NCI-H2107 treated with DMSO at 0.1 percent for 48 hours (cell line): Measurements from ENCODE around the gene USP22.
"Not testable (repeated sequence)": the region's sequence is repeated elsewhere in the genome, so short reads cannot be mapped to it uniquely, and the experiment has no call there.

Experiments
- DNase-seq: peaks from one replicate; lab custom pipeline; 2025; ENCODE audit not compliant: unreplicated experiment; lab: John Stamatoyannopoulos, UW

USP22 gene

GRCh38 chr17:21042458-21043295 lies at the start of gene USP22:
Gene USP22, minus strand, starts transcription at chr17:21043011. Its CDS starts 176 bp downstream, at chr17:21042835.
- no peak for DNase-seq

GRCh38 chr17:21090902-21091618 lies 48.2 kb upstream of the USP22 start:
- DNase-seq, result no peak

DNA sequence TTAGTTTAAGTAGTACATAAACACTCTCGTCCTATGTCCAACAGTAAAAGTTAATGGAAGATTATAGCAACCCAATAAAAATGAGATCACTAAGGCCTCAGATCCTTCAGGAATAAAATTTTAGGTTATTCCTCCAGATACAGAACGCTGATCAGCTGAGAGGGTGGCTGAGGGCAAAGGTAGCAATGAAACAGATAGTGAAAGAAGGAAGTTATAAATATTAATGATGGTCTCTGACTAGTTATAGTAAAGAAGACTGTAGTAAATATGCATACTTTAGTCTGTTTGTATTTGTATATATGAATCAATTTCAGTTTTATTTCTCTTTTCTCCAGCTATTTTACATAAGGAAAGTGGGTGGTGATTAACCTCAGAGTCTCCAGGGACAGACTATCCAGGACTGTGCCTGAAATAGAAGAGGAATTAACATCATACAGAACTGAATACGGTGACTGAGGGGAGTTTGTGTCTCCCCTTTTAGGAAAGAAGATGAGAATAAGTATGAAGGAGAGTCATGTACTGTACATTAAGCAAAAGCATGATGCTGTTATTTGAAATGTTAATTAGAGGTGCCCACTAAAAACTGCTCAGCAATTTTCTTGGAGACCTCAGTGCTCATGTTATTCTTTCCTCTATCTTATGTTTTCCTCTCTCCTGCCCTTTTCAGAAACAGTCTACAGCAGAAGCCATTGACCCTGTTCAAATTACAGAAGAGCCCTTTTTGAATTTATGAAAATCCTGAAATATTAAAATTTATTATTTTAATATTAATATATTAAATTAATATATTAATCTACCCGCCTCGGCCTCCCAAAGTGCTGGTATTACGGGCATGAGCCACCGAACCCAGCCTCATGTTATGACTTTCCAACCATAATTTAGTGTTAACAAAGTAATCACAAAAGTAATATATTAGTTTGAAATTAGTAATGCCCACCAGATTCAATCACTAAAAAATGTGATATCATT lies 47.4 kb upstream of the USP22 start:
- DNase-seq, result no peak

- DNase-seq, result no peak
Measured at GRCh38 chr17:21089145-21089544, 46.3 kb upstream of the USP22 start.

GRCh38 chr17:21085707-21086106 lies 42.9 kb upstream of the USP22 start:
- no peak for DNase-seq

GRCh38 chr17:21085280-21085679 lies 42.5 kb upstream of the USP22 start:
- not testable (repeated sequence) for DNase-seq

GRCh38 chr17:21082001-21082436 lies 39.2 kb upstream of the USP22 start:
- DNase-seq, result no peak

GRCh38 chr17:21079196-21079595 lies 36.4 kb upstream of the USP22 start:
- DNase-seq, result no peak

- no peak for DNase-seq
Measured at GRCh38 chr17:21078016-21078780, 35.4 kb upstream of the USP22 start.

GRCh38 chr17:21077281-21077680 lies 34.5 kb upstream of the USP22 start:
- DNase-seq, result no peak

DNA sequence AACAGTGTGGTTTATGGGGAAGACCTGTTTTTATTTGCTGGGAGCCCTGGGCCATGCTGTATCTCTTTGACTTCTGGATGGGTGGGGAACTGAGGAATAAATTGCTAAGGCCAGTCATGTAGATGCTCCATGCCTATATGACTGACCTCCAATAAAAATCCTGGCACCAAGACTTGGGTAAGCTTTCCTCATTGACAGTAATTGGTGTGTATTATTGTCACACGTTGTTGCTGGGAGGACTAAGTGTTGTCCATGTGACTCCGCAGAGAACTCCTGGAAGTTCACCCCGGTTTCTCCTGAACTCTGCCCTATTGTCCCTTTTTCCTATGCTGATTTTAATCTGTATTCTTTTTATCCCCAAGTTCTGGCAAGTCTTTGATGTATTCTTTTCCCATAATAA lies 33.4 kb upstream of the USP22 start:
- no peak for DNase-seq

DNA sequence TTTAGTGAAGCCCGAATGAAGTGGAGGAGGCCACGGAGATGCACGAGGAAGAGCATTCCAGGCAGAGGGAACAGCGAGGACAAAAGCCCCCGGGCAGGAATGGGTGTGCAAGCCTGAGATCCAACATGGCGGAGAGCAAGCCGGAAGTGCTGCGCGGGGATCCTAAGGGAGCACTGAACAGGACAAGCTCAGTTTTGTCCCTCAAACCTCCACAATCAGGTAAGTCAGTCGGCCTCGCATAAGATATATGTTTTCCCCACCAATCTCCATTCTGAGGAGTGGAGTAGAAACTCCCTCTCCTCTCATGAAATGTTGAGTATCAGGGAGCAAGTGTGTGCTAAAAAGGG lies 32.9 kb upstream of the USP22 start:
- DNase-seq, result no peak

DNA sequence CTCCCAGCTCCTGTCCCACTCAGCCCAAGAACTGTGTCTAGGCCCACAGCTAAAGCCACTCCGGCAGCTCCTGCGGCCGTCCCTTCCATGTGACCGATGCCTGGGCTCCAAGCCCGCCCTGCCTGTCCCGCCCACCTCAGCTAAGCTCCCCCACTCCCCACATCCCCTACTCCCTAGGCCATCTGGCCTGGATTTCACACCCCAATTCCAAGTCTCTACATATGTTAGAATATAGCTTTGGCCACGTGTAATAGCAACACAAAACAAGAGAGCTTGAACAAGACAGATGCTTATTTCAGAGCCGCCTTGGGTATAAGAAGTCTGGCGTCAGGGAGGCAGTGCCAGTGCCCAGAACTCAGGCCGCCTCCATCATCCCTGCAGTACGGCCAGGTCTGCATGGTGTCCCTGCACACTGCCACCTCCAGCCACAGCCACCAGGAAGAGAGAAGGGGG lies 30.0 kb upstream of the USP22 start:
- DNase-seq, result no peak

DNA sequence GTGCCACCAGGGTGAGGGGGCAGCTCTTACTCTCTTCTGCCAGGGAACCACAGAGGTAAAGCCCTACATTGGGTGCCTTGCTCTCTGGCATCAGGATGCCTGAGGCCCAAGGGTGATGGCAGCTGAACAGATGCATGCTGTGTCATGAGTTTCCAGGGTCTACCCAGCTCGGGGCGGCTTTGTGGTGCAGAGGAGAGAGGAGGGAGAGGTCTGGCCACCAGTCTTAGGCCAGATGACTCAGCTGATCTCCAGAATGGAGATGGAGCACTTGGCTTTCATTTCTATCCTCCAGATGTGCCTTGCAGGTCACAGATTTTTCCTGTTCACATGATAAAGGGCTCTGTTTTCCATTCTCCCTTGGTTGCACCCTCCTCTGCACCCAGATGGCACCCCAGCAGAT lies 23.6 kb upstream of the USP22 start:
- no peak for DNase-seq

GRCh38 chr17:21061971-21062526 lies 19.2 kb upstream of the USP22 start:
- DNase-seq, result no peak

DNA sequence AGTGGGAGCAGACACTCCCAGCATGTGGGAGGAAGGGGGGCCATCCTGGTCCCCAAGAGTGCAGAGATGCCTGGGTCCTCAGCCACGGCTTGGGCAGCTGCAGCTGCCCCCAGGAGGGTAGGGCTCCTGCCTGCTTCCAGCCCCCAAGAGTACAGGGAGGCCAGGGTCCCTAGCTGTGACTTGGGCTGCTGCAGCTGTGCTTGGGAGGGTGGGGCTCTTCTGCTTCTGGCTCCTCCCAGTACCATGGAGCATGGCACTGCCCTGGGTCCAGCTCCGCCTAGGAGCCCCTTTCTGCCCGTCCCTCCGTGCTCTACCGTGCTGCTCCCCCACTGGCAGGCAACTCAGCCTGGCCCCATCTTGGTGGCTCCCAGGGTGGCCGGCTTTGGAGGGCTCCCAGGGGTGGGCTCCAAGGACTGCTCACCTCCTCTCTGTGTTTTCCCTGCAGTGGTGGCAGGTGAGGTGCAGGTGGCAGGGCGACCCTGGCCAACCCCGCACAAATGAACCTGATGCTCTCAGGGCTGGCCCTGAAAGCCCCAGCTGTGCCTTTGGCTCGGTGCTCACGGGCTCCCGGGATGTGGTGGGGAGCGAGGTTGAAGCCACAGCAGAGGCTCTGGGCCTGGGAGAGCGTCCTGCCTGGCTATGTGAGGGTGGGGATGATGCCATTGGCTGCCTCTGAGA lies 18.5 kb upstream of the USP22 start:
- no peak for DNase-seq

- DNase-seq, result no peak
Measured at GRCh38 chr17:21059761-21060160, 16.9 kb upstream of the USP22 start.

- DNase-seq, result no peak
Measured at GRCh38 chr17:21058098-21058893, 15.5 kb upstream of the USP22 start.

DNA sequence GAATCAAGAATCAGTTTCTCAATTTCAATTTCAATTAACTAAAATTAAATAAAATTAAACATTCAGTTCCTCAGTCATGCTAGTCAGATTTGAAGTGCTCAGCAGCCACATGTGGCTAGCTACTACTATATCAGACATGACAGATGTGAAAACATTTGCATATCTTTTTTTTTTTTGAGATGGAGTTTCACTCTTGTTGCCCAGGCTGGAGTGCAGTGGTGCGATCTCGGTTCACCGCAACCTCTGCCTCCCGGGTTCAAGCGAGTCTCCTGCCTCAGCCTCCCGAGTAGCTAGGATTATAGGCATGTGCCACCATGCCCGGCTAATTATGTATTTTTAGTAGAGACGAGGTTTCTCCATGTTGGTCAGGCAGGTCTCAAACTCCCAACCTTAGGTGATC lies 10.2 kb upstream of the USP22 start:
- not testable (repeated sequence) for DNase-seq
